Measurements from ENCODE around the gene RET. TPM values are rescaled to one million over a fixed set of nuclear protein-coding genes. Genes with fewer than 3 reads are reported as not detected.
A peak's percentile ranks its signal among the peaks of the same experiment; 100 is the strongest.

RET gene
- total RNA-seq, 1 experiment from 2014 or later = 68.0 TPM

- Histone ChIP-seq H3K4me3 (ENCODE audit: low read depth, low read length, poor library complexity, severe bottlenecking) (no peak overlapping the region), H3K36me3 (ENCODE audit: insufficient read depth, low read length, poor library complexity, severe bottlenecking) (peaks cover 4% of the 10 kb centered on the region), H3K4me1 (ENCODE audit: insufficient read depth, low read length, poor library complexity, severe bottlenecking) (peaks cover 6% of the 10 kb centered on the region), H3K9me3 (ENCODE audit: low read depth, low read length, poor library complexity, severe bottlenecking) (no peaks in the 10 kb centered on the region), H3K27me3 (replicated peaks; ENCODE audit: insufficient read depth, low read depth, low read length, poor library complexity) (no peaks in the 10 kb centered on the region), H3K27ac (ENCODE audit: low read depth, low read length, poor library complexity, severe bottlenecking) (no peak overlapping the region)
- no TSS peak for BruUV-seq (replicated peaks)
- POLR2A ChIA-PET (ENCODE audit: low non-redundant PET) = no interaction called here
- CTCF ChIA-PET = no interaction called here
- no peak for TF ChIP-seq EZH2 (IDR thresholded peaks at IDR 0.05; ENCODE audit: borderline replicate concordance, low read depth, low read length, poor library complexity, severe bottlenecking)
- TF ChIP-seq CTCF (conservative IDR thresholded peaks at IDR 0.05; ENCODE audit: low read depth, low read length) = no peak
- intact Hi-C loops (cut with micrococcal nuclease; ENCODE audit: unreplicated experiment) = no loop called here
- DNase-seq (ENCODE audit: low spot score) = peak; percentile 12
These were observed 90.1 kb downstream of the RET start for GRCh38 chr10:43166880-43167497.

GRCh38 chr10:43167498-43167889, 90.6 kb downstream of the RET start:
- DNase-seq (ENCODE audit: low spot score) = no peak
- peaks cover 4% of the 10 kb centered on the region for H3K36me3 ChIP-seq (ENCODE audit: insufficient read depth, low read length, poor library complexity, severe bottlenecking)
- H3K4me1 ChIP-seq (ENCODE audit: insufficient read depth, low read length, poor library complexity, severe bottlenecking) = peaks cover 6% of the 10 kb centered on the region
- ChIA-PET CTCF (no interaction called here), POLR2A (ENCODE audit: low non-redundant PET) (no interaction called here)
- no peak overlapping the region for H3K4me3 ChIP-seq (ENCODE audit: low read depth, low read length, poor library complexity, severe bottlenecking)
- BruUV-seq (replicated peaks) = no TSS peak
- no peak for TF ChIP-seq EZH2 (IDR thresholded peaks at IDR 0.05; ENCODE audit: borderline replicate concordance, low read depth, low read length, poor library complexity, severe bottlenecking)
- no peaks in the 10 kb centered on the region for H3K27me3 ChIP-seq (replicated peaks; ENCODE audit: insufficient read depth, low read depth, low read length, poor library complexity)
- intact Hi-C loops (cut with micrococcal nuclease; ENCODE audit: unreplicated experiment) = no loop called here
- no peak overlapping the region for H3K27ac ChIP-seq (ENCODE audit: low read depth, low read length, poor library complexity, severe bottlenecking)
- no peaks in the 10 kb centered on the region for H3K9me3 ChIP-seq (ENCODE audit: low read depth, low read length, poor library complexity, severe bottlenecking)

GRCh38 chr10:43170491-43170890, 93.6 kb downstream of the RET start:
- peak; percentile 11 for DNase-seq (ENCODE audit: low spot score)
- TF ChIP-seq EZH2 (IDR thresholded peaks at IDR 0.05; ENCODE audit: borderline replicate concordance, low read depth, low read length, poor library complexity, severe bottlenecking) (no peak), CTCF (conservative IDR thresholded peaks at IDR 0.05; ENCODE audit: low read depth, low read length) (peak; percentile 26; the same call in 1 of the 2 replicates)
- Histone ChIP-seq H3K9me3 (ENCODE audit: low read depth, low read length, poor library complexity, severe bottlenecking) (no peaks in the 10 kb centered on the region), H3K36me3 (ENCODE audit: insufficient read depth, low read length, poor library complexity, severe bottlenecking) (peaks cover 4% of the 10 kb centered on the region), H3K27me3 (replicated peaks; ENCODE audit: insufficient read depth, low read depth, low read length, poor library complexity) (no peaks in the 10 kb centered on the region), H3K4me3 (ENCODE audit: low read depth, low read length, poor library complexity, severe bottlenecking) (no peak overlapping the region), H3K4me1 (ENCODE audit: insufficient read depth, low read length, poor library complexity, severe bottlenecking) (peaks cover 6% of the 10 kb centered on the region), H3K27ac (ENCODE audit: low read depth, low read length, poor library complexity, severe bottlenecking) (no peak overlapping the region)
- intact Hi-C loops (cut with micrococcal nuclease; ENCODE audit: unreplicated experiment) = no loop called here
- CTCF ChIA-PET = interaction anchor here (1.0 kb wide), 1 partner anchor 417 kb away, joined by 3 read pairs; no protein-coding TSS in a partner anchor
- no TSS peak for BruUV-seq (replicated peaks)
- POLR2A ChIA-PET (ENCODE audit: low non-redundant PET) = interaction anchor here (0.5 kb wide), 1 partner anchor 40 kb away, joined by 3 read pairs; no protein-coding TSS in a partner anchor

GRCh38 chr10:43172645-43173044, 95.8 kb downstream of the RET start:
- POLR2A ChIA-PET (ENCODE audit: low non-redundant PET) = no interaction called here
- Histone ChIP-seq H3K4me1 (ENCODE audit: insufficient read depth, low read length, poor library complexity, severe bottlenecking) (no peaks in the 10 kb centered on the region), H3K9me3 (ENCODE audit: low read depth, low read length, poor library complexity, severe bottlenecking) (no peaks in the 10 kb centered on the region), H3K36me3 (ENCODE audit: insufficient read depth, low read length, poor library complexity, severe bottlenecking) (peaks cover 11% of the 10 kb centered on the region), H3K27me3 (replicated peaks; ENCODE audit: insufficient read depth, low read depth, low read length, poor library complexity) (no peaks in the 10 kb centered on the region), H3K27ac (ENCODE audit: low read depth, low read length, poor library complexity, severe bottlenecking) (no peak overlapping the region), H3K4me3 (ENCODE audit: low read depth, low read length, poor library complexity, severe bottlenecking) (no peak overlapping the region)
- intact Hi-C loops (cut with micrococcal nuclease; ENCODE audit: unreplicated experiment) = no loop called here
- BruUV-seq (replicated peaks) = no TSS peak
- no peak for TF ChIP-seq EZH2 (IDR thresholded peaks at IDR 0.05; ENCODE audit: borderline replicate concordance, low read depth, low read length, poor library complexity, severe bottlenecking)
- TF ChIP-seq CTCF (conservative IDR thresholded peaks at IDR 0.05; ENCODE audit: low read depth, low read length) = no peak
- no peak for DNase-seq (ENCODE audit: low spot score)
- CTCF ChIA-PET = no interaction called here
